ENCODE results near the gene LMAN1L. TPM values are rescaled to one million over a fixed set of nuclear protein-coding genes. Genes with fewer than 3 reads are reported as not detected.

The LMAN1L gene
- total RNA-seq, 1 donor from 2014 or later, result 8.1 TPM

DNA sequence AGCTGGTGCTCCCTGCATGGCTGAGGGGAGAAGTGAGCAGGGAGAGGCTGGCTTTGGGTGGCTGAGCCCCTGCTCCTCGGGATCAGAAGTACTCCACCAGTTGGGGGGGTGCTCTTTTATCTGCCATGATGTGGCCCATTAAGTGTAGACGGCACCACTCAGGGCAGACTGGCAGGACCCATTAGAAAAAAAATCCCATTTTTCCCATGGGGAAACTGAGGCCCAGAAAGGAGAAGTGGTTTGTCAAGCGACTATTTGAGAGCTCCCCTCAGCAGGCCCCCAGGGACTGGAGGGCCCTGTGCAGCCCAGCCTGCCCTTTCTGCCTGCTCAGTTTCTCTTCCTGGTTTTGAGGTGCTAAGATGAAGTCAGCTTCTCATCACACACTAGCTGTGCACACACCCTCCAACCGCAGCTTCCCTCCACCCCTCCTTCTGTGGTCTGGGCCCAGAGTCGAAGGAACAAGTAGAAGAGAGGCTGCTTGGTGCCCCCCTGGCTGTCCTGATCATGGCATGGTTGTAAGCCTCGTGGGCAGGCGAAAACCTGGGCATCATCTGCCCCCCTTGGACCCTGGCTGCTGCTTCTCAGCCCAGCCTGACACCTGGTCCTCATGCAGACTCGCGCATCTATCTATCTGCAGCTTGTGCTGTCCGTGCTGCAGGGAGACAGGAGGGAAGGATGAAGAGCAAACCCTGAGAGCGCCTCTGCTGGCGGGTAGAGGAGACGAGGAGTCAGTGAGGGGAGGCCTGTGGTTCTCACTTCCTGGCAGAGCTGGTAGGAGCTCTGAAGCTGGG lies 25.2 kb upstream of the LMAN1L start:
- Histone ChIP-seq H3K27ac (replicated peaks) (peak overlapping the region; percentile 98), H3K4me3 (peak overlapping the region; percentile 45), H3K9me3 (replicated peaks) (no peaks in the 10 kb centered on the region), H3K36me3 (no peaks in the 10 kb centered on the region), H3K4me1 (peaks cover 100% of the 10 kb centered on the region), H3K27me3 (ENCODE audit: low read depth) (no peaks in the 10 kb centered on the region)
- intact Hi-C loops (cut with micrococcal nuclease), result no loop called here
- DNase-seq, result peak; percentile 57
- TF ChIP-seq, protein P1, sequence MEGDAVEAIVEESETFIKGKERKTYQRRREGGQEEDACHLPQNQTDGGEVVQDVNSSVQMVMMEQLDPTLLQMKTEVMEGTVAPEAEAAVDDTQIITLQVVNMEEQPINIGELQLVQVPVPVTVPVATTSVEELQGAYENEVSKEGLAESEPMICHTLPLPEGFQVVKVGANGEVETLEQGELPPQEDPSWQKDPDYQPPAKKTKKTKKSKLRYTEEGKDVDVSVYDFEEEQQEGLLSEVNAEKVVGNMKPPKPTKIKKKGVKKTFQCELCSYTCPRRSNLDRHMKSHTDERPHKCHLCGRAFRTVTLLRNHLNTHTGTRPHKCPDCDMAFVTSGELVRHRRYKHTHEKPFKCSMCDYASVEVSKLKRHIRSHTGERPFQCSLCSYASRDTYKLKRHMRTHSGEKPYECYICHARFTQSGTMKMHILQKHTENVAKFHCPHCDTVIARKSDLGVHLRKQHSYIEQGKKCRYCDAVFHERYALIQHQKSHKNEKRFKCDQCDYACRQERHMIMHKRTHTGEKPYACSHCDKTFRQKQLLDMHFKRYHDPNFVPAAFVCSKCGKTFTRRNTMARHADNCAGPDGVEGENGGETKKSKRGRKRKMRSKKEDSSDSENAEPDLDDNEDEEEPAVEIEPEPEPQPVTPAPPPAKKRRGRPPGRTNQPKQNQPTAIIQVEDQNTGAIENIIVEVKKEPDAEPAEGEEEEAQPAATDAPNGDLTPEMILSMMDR (IDR thresholded peaks at IDR 0.05; ENCODE audit: borderline replicate concordance), result peak; percentile 55

DNA sequence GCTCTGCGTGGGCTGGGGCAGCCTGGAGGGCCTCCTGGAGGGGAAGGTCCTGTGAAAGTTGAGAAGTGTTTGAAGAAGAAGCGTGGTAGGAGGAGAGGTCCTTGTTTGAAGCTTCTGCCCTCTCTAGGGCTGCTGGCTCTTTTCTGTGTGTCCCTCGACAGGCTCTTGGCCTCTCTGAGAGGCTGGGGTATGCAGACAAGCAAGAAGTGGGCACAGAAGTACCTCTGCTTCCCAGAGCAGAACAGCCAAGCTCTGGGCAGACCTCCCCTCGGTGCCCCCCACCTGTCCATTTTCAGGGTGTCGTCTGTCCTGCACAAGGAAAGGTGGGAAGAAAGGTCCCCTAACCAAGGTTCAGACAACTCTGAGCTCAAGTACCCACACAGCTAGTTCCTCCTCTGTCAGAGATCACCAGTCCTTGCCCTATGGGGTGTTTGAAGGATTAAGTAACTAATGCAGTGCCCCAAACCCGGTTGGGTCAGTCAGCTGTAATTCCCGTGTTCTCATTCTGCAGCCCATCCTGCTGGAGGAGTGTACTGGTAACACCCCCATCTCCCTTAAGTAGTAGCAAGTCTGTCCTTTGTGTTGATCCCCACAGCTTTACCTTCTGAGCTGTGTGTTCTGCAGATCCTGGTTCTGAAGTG lies 24.5 kb upstream of the LMAN1L start:
- H3K9me3 ChIP-seq (replicated peaks), result no peaks in the 10 kb centered on the region
- no peaks in the 10 kb centered on the region for H3K36me3 ChIP-seq
- TF ChIP-seq, protein P1 (IDR thresholded peaks at IDR 0.05; ENCODE audit: borderline replicate concordance), result no peak
- intact Hi-C loops (cut with micrococcal nuclease), result no loop called here
- H3K4me3 ChIP-seq, result peak overlapping the region; percentile 45
- DNase-seq, result no peak
- peak overlapping the region; percentile 98 for H3K27ac ChIP-seq (replicated peaks)
- H3K4me1 ChIP-seq, result peaks cover 100% of the 10 kb centered on the region
- no peaks in the 10 kb centered on the region for H3K27me3 ChIP-seq (ENCODE audit: low read depth)

DNA sequence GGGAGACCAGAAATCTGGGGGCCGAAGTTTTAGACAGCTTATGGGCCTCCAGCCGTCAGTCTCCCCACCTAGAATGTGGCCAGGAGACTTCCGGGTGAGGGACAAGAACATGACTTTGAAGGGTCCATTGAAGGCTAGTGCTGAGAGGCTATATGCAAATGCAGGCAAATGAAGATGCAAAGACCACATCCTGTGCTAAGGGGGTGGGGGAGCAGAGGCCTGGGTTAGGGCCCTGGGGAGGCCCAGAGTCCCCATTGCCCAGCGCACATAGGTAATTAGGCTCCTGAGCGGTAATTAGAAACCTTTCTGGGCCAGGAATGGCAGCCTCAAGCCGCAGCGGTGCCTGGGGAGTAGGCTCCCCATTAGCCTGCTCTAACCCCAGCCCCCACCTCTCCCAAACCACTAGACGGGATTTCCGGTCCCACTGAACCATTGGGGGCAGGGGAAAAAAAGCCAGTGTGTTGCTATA lies 23.9 kb upstream of the LMAN1L start:
- DNase-seq, result no peak
- Histone ChIP-seq H3K4me3 (peak overlapping the region; percentile 45), H3K36me3 (no peaks in the 10 kb centered on the region), H3K4me1 (peaks cover 100% of the 10 kb centered on the region), H3K27me3 (ENCODE audit: low read depth) (no peaks in the 10 kb centered on the region), H3K27ac (replicated peaks) (peak overlapping the region; percentile 98), H3K9me3 (replicated peaks) (no peaks in the 10 kb centered on the region)
- TF ChIP-seq, protein P1 (IDR thresholded peaks at IDR 0.05; ENCODE audit: borderline replicate concordance), result no peak
- intact Hi-C loops (cut with micrococcal nuclease), result no loop called here

DNA sequence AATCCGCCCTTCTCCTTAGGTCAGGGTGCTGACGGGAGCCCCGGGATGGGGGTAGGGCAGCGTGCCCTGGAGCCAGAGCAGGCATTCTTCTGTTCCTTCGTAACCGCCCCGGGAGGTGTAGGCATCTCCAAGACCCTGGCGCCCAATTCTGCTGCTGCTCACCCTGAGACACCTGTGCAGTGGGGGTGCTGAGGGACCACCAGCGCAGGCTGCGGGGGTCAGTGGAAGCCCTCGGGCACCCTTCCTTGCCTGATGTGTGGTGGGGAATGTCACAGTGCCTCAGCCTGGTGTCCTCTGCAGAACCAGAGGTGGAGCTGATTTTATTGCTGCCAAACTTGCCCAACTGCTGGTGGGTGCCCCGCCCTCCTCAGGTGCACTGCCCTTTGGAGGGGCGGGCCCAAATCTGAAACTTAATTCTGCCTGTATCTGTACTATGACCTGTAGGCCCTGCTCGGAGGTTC lies 23.4 kb upstream of the LMAN1L start:
- no peak for DNase-seq
- Histone ChIP-seq H3K4me1 (peaks cover 98% of the 10 kb centered on the region), H3K4me3 (peak overlapping the region; percentile 45), H3K9me3 (replicated peaks) (no peaks in the 10 kb centered on the region), H3K27ac (replicated peaks) (peak overlapping the region; percentile 98), H3K27me3 (ENCODE audit: low read depth) (no peaks in the 10 kb centered on the region), H3K36me3 (no peaks in the 10 kb centered on the region)
- intact Hi-C loops (cut with micrococcal nuclease), result no loop called here
- TF ChIP-seq, protein P1 (IDR thresholded peaks at IDR 0.05; ENCODE audit: borderline replicate concordance), result no peak

DNA sequence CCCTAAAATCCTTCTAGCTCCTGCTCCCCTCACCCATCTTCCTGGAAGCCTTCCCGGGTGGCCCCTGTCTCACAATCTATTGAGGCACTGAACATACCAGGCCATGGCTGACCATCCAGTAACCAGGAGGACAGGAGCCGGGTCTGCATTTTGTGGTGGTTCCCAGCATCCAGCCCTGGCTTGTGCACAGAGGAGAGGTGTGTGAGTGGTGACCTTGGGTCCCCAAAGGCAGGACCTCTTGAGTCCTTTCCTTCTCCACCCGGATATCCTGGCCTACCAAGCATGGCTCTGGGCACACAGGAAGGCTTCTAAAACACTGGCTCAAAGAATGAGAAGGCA lies 22.9 kb upstream of the LMAN1L start:
- peak overlapping the region; percentile 98 for H3K27ac ChIP-seq (replicated peaks)
- DNase-seq, result no peak
- no peaks in the 10 kb centered on the region for H3K27me3 ChIP-seq (ENCODE audit: low read depth)
- no peaks in the 10 kb centered on the region for H3K9me3 ChIP-seq (replicated peaks)
- intact Hi-C loops (cut with micrococcal nuclease), result no loop called here
- H3K36me3 ChIP-seq, result no peaks in the 10 kb centered on the region
- H3K4me3 ChIP-seq, result peak overlapping the region; percentile 45
- peaks cover 98% of the 10 kb centered on the region for H3K4me1 ChIP-seq
- TF ChIP-seq, protein P1 (IDR thresholded peaks at IDR 0.05; ENCODE audit: borderline replicate concordance), result no peak
